GM11168 (cell line): Measurements from ENCODE around the gene PHRF1.

ENCODE experiments used
- in situ Hi-C: fragments of 300-500 bp; cut with MboI; formaldehyde crosslinking; loops from one replicate; pipeline ENCODE4 v1.12.0; 2022; ENCODE audit warnings: low sequenced_read_pairs; ENCODE audit not compliant: unreplicated experiment

PHRF1 gene

GRCh38 chr11:612201-612960 is 36.1 kb downstream of the PHRF1 start:
- in situ Hi-C loops: no loop called here

GRCh38 chr11:612961-613300 is 36.7 kb downstream of the PHRF1 start:
- in situ Hi-C loops: no loop called here

- in situ Hi-C loops: no loop called here
Observed at GRCh38 chr11:613369-613968, 37.2 kb downstream of the PHRF1 start.

DNA sequence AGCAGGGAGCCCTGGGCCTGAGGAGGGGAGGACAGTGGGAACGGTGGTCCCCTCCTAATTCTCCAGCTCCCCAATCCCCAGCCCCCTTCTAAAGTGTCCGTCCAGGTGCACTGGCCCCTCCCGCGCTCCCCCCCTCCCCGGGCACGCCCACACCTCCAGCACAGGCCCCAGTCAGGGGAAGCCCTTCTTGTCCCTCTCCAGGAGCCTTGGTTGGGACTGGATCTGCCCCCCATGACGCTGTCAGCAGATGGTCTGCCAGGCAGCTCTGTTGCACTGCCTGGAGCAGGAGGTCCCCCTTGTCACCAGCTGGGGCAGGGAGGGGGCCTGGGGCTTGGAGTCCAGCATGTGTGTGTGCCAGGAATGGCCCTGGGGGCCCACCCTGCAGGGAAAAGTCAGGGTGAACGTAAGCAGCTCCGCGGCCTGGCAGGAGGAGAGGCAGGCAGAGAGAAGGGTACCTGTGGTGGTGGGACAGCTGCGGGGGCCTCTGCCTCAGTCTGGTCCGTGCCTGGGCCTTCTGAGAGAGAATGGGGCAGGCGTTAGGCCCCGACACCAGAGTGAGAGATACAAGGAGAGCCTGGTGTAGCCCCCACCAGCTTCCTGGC is 37.9 kb downstream of the PHRF1 start:
- in situ Hi-C loops: no loop called here

- in situ Hi-C loops: no loop called here
Observed at GRCh38 chr11:614623-615503, 38.6 kb downstream of the PHRF1 start.

GRCh38 chr11:615504-616319 is 39.4 kb downstream of the PHRF1 start, which contains the start of gene IRF7:
TSS of gene IRF7 (minus strand) at chr11:615950. CDS start at chr11:615364, 586 bp downstream.
- in situ Hi-C loops: no loop called here

GRCh38 chr11:616320-617198 is 40.3 kb downstream of the PHRF1 start:
- in situ Hi-C loops: no loop called here

GRCh38 chr11:617199-617911 is 41.1 kb downstream of the PHRF1 start:
- in situ Hi-C loops: no loop called here

GRCh38 chr11:617912-618682 is 41.8 kb downstream of the PHRF1 start:
- in situ Hi-C loops: no loop called here

DNA sequence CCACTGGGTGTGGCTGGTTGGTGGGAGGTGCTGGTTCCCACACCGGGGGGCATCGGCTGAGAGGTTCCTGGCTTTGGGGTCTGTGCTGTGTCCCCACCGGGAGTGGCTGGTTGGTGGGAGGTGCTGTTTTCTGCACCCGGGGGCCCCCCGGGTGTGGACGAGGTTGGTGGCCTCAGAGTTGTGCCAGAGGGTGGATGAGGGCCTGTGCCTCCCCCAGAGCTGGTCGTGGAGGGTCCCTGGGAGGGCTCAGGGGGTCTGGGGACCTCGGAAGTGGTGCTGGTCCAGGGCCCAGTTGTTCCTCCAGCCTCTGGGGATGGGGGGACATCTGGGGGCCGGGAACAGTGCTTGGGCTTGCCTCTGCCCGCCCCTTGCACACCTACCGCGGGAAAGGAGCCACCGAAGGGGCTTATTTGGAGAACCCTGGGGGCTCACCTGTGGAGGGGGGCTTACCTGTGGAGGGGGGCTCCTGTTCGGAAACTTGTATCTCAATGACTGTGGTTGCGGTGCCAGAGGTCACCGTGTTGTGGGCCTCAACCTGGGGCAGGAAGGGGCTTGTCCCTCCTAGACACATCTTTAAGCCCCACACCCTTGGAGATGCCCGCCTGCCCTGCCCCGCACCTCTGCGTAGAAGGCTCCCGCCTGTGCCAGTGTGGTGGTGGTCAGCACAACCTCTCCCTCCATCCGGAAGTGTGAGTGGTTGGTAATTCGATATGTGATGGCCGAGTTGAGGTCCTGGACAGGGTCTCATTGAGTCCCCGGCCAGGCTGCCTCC is 42.8 kb downstream of the PHRF1 start:
- in situ Hi-C loops: no loop called here

DNA sequence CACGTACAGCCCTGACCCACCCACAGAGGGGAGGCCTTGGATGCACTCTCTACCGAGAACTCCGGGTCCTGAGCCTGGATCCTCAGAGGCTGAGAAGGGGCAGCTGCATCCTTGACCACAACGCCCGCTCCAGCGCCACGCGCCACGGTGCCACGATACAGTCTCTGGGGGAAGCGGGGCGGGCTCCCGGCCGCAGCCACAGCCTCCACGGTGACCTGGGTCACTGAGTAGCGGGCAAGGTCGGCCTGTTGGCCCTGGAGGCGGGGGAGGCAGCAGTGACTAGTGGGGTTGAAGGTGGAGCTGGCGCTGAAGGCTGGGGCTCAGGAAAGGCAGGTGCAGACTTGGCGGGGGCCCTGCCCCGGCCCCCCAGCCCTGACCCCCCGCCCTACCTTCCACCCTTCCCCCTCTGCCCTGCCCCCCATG is 43.4 kb downstream of the PHRF1 start:
- in situ Hi-C loops: no loop called here

GRCh38 chr11:620201-620600 is 43.9 kb downstream of the PHRF1 start:
- in situ Hi-C loops: no loop called here

- in situ Hi-C loops: no loop called here
Observed at GRCh38 chr11:620935-621814, 44.9 kb downstream of the PHRF1 start.

- in situ Hi-C loops: no loop called here
Observed at GRCh38 chr11:621838-622237, 45.6 kb downstream of the PHRF1 start.

GRCh38 chr11:623349-623869 is 47.1 kb downstream of the PHRF1 start:
- in situ Hi-C loops: no loop called here
